NCI-H2081 (cell line): Measurements from ENCODE around the gene PPIG.
A peak's percentile ranks its signal among the peaks of the same experiment; 100 is the strongest.
"Not testable (repeated sequence)": the region's sequence is repeated elsewhere in the genome, so short reads cannot be mapped to it uniquely, and the experiment has no call there.

Source experiments
- DNase-seq, 2 experiments: peaks; one replicate each; lab custom pipeline; 2025; lab: John Stamatoyannopoulos, UW

Gene PPIG

GRCh38 chr2:169664600-169664977 lies 80.4 kb downstream of the PPIG start:
- DNase-seq, result no peak

GRCh38 chr2:169664978-169665930 lies 81.1 kb downstream of the PPIG start:
- DNase-seq, result no peak

- no peak for DNase-seq
These were observed 83.4 kb downstream of the PPIG start for GRCh38 chr2:169667583-169667982.

- DNase-seq, result no peak
These were observed 86.1 kb downstream of the PPIG start for GRCh38 chr2:169670215-169670651.

GRCh38 chr2:169670937-169671336 lies 86.8 kb downstream of the PPIG start:
- DNase-seq, result no peak

GRCh38 chr2:169672406-169672805 lies 88.3 kb downstream of the PPIG start:
- DNase-seq, result no peak

GRCh38 chr2:169673106-169673505 lies 89.0 kb downstream of the PPIG start:
- no peak for DNase-seq

GRCh38 chr2:169673921-169674320 lies 89.8 kb downstream of the PPIG start:
- no peak for DNase-seq

GRCh38 chr2:169676357-169676756 lies 92.2 kb downstream of the PPIG start:
- DNase-seq, result no peak

- DNase-seq, result no peak
These were observed 92.7 kb downstream of the PPIG start for GRCh38 chr2:169676850-169677249.

GRCh38 chr2:169683054-169683424 lies 98.9 kb downstream of the PPIG start:
- DNase-seq, result no peak

GRCh38 chr2:169683425-169684134 lies 99.4 kb downstream of the PPIG start:
- DNase-seq, result peak in 1 of 2 experiments; percentile 8

- DNase-seq, result no peak
These were observed 100.0 kb downstream of the PPIG start for GRCh38 chr2:169684135-169684565.

GRCh38 chr2:169684712-169685111 lies 100.6 kb downstream of the PPIG start:
- DNase-seq, result not testable (repeated sequence)

GRCh38 chr2:169686825-169687224 lies 102.7 kb downstream of the PPIG start:
- not testable (repeated sequence) for DNase-seq

- DNase-seq, result not testable (repeated sequence)
These were observed 103.8 kb downstream of the PPIG start for GRCh38 chr2:169687943-169688342.

- DNase-seq, result no peak
These were observed 106.8 kb downstream of the PPIG start for GRCh38 chr2:169690958-169691357.
